Ureter (tissue), 1 donor: Measurements from ENCODE around the gene GALNT5. TPM values are rescaled to one million over a fixed set of nuclear protein-coding genes. Genes with fewer than 3 reads are reported as not detected.
"Not testable (repeated sequence)": the region's sequence is repeated elsewhere in the genome, so short reads cannot be mapped to it uniquely, and the experiment has no call there.

Experiments used
- DNase-seq: peaks from one replicate; pipeline ENCODE4 v3.0.0-alpha.2; 2020; ENCODE audit warnings: low spot score
- total RNA-seq: library from RNA; stranded (reverse); gene quantifications from one replicate; pipeline ENCODE4 v1.2.4, GENCODE V29; 2023
- donor health status: DM: yes; HTN: yes; CAD: no.

Gene GALNT5
- total RNA-seq, 1 donor from 2014 or later = 0.29 TPM

- DNase-seq = no peak
Observed at GRCh38 chr2:157251932-157252331, 5.6 kb upstream of the GALNT5 start.

GRCh38 chr2:157252529-157252928, 5.0 kb upstream of the GALNT5 start:
- no peak for DNase-seq

GRCh38 chr2:157254041-157254440, 3.5 kb upstream of the GALNT5 start:
- DNase-seq = no peak

- DNase-seq = no peak
Observed at GRCh38 chr2:157255746-157256145, 1.8 kb upstream of the GALNT5 start.

GRCh38 chr2:157256626-157257025, 879 bp upstream of the GALNT5 start:
- DNase-seq = no peak

GRCh38 chr2:157258520-157259326, 1.2 kb downstream of the GALNT5 start:
- DNase-seq = no peak

GRCh38 chr2:157259386-157259785, 1.9 kb downstream of the GALNT5 start:
- no peak for DNase-seq

- DNase-seq = no peak
Observed at GRCh38 chr2:157259960-157260359, 2.5 kb downstream of the GALNT5 start.

- DNase-seq = no peak
Observed at GRCh38 chr2:157260533-157261198, 3.2 kb downstream of the GALNT5 start.

GRCh38 chr2:157261199-157261782, 3.8 kb downstream of the GALNT5 start:
- DNase-seq = no peak

- DNase-seq = no peak
Observed at GRCh38 chr2:157262248-157262647, 4.7 kb downstream of the GALNT5 start.

- DNase-seq = no peak
Observed at GRCh38 chr2:157264099-157264498, 6.6 kb downstream of the GALNT5 start.

- DNase-seq = no peak
Observed at GRCh38 chr2:157265825-157266224, 8.3 kb downstream of the GALNT5 start.

GRCh38 chr2:157267476-157267875, 10.0 kb downstream of the GALNT5 start:
- DNase-seq = no peak

- DNase-seq = no peak
Observed at GRCh38 chr2:157269060-157269459, 11.6 kb downstream of the GALNT5 start.

GRCh38 chr2:157269922-157270321, 12.4 kb downstream of the GALNT5 start:
- DNase-seq = no peak

- DNase-seq = no peak
Observed at GRCh38 chr2:157271590-157272203, 14.2 kb downstream of the GALNT5 start.

- not testable (repeated sequence) for DNase-seq
Observed at GRCh38 chr2:157279311-157279710, 21.8 kb downstream of the GALNT5 start.

- no peak for DNase-seq
Observed at GRCh38 chr2:157281316-157281715, 23.8 kb downstream of the GALNT5 start.

GRCh38 chr2:157283468-157283867, 26.0 kb downstream of the GALNT5 start:
- DNase-seq = no peak

GRCh38 chr2:157287160-157287559, 29.7 kb downstream of the GALNT5 start:
- no peak for DNase-seq

GRCh38 chr2:157290525-157290924, 33.0 kb downstream of the GALNT5 start:
- no peak for DNase-seq
